MM.1S (cell line): ENCODE results near the gene MACROD2.

ENCODE experiments used
- DNase-seq: peaks from one replicate; pipeline ENCODE4 v3.0.0-alpha.2; 2015
- H2AFZ ChIP-seq: fragments of 300-600 bp; sonication (generic); 2 replicates; pipeline ENCODE4 v1.6.0; 2016; ENCODE audit warnings: antibody characterized with exemption, low read length
- H3F3A ChIP-seq: fragments of 300-600 bp; sonication (generic); 2 replicates; pipeline ENCODE4 v1.6.1; 2016; ENCODE audit warnings: mild to moderate bottlenecking, antibody characterized with exemption, low read length, moderate library complexity, mixed read lengths; ENCODE audit not compliant: insufficient read depth
- H3K27ac ChIP-seq: fragments of 300-600 bp; sonication (generic); 2 replicates; pipeline ENCODE4 v1.5.1; 2016; ENCODE audit warnings: mild to moderate bottlenecking, low read length
- H3K27me3 ChIP-seq: fragments of 300-600 bp; sonication (generic); replicated peaks from 2 replicates; pipeline ENCODE4 v1.6.0; 2016; ENCODE audit warnings: low read length; ENCODE audit not compliant: insufficient read depth
- H3K36me3 ChIP-seq: fragments of 300-600 bp; sonication (generic); replicated peaks from 2 replicates; pipeline ENCODE4 v1.6.1; 2016; ENCODE audit warnings: mild to moderate bottlenecking, low read length, mixed read lengths; ENCODE audit not compliant: insufficient read depth
- H3K4me1 ChIP-seq: fragments of 300-600 bp; sonication (generic); 2 replicates; pipeline ENCODE4 v1.6.1; 2016; ENCODE audit warnings: low read length, mixed read lengths
- H3K4me2 ChIP-seq: fragments of 300-600 bp; sonication (generic); 2 replicates; pipeline ENCODE4 v1.6.0; 2016; ENCODE audit warnings: low read depth, low read length
- H3K4me3 ChIP-seq: fragments of 300-600 bp; sonication (generic); 2 replicates; pipeline ENCODE4 v1.5.1; 2016; ENCODE audit warnings: low read length, mixed read lengths
- H3K79me2 ChIP-seq: fragments of 300-600 bp; sonication (generic); 2 replicates; pipeline ENCODE4 v1.6.1; 2016; ENCODE audit warnings: mixed run types, low read length, mixed read lengths
- H3K9ac ChIP-seq: fragments of 300-600 bp; sonication (generic); 2 replicates; pipeline ENCODE4 v1.6.1; 2016; ENCODE audit warnings: low read length, mixed read lengths
- H3K9me2 ChIP-seq: fragments of 300-600 bp; sonication (generic); replicated peaks from 2 replicates; pipeline ENCODE4 v1.6.1; 2016; ENCODE audit warnings: mild to moderate bottlenecking, low read length, mixed read lengths; ENCODE audit not compliant: insufficient read depth
- H3K9me3 ChIP-seq: fragments of 300-600 bp; sonication (generic); replicated peaks from 2 replicates; pipeline ENCODE4 v1.6.1; 2016; ENCODE audit warnings: mild to moderate bottlenecking, low read length, mixed read lengths; ENCODE audit not compliant: insufficient read depth
- H4K20me1 ChIP-seq: fragments of 300-600 bp; sonication (generic); 2 replicates; pipeline ENCODE4 v1.6.1; 2016; ENCODE audit warnings: mild to moderate bottlenecking, low read length, moderate library complexity, mixed read lengths; ENCODE audit not compliant: insufficient read depth
- CTCF ChIP-seq: fragments of 300-600 bp; sonication (generic); IDR thresholded peaks from 2 replicates; pipeline ENCODE4 v1.5.1; 2016; ENCODE audit warnings: antibody characterized with exemption, low read length, mixed read lengths
- EZH2 ChIP-seq: fragments of 300-600 bp; sonication (generic); optimal IDR thresholded peaks from 2 replicates; pipeline ENCODE3; 2017; ENCODE audit warnings: low read depth, mild to moderate bottlenecking, antibody characterized with exemption, low read length, mixed read lengths
- EZH2phosphoT487 ChIP-seq: fragments of 300-600 bp; sonication (generic); IDR thresholded peaks from 2 replicates; pipeline ENCODE4 v1.6.1; 2018; ENCODE audit warnings: antibody characterized with exemption, low read length

MACROD2 gene

DNA sequence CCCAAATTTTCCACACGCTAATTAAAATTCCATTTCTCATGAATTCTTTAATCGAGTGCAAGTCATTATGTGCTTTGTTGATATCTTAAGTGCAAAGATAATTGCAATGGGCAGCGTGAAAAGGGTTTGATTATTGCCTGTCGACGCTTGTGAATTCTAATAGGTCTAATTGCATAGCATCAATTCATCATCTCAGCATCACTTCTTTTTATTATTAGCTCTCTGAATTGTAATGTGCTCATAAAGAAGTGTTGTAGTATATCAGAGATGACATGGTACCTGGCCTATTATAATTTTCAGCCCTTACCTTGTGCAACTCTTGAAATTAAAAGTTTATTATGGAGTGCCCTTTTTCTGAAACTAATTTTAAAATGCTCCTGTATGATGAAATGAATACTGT, 1208.9 kb downstream of the MACROD2 start:
- Histone ChIP-seq H3K27ac (no peak overlapping the region), H3K27me3 (no peaks in the 10 kb centered on the region), H4K20me1 (no peaks in the 10 kb centered on the region), H3K9me3 (no peaks in the 10 kb centered on the region), H3K9ac (no peak overlapping the region), H3K36me3 (no peaks in the 10 kb centered on the region), H3K9me2 (no peaks in the 10 kb centered on the region), H3K4me1 (no peaks in the 10 kb centered on the region), H3F3A (no peaks in the 10 kb centered on the region), H3K79me2 (no peaks in the 10 kb centered on the region), H3K4me3 (no peak overlapping the region), H3K4me2 (no peak overlapping the region), H2AFZ (no peak overlapping the region)
- DNase-seq = no peak
- TF ChIP-seq CTCF = no peak
- no peak for TF ChIP-seq EZH2phosphoT487
- no peak for TF ChIP-seq EZH2

DNA sequence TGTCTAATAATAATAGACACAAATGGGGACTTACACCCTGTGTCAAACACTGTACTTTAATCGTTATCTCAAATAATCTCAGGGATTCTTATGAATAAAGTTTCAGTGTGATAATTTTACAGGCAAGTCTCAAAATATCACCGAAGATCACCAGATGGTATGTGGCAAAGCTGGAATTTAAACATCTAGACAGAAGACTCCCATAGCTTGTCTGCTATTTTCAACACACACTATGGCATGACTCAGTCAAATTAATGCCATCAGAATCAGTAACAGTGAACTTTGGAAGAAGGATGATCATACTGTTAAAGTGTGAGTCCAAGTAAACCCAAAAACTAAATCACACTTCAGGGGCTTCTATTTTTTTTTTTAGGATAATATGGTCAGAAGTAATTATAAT, 1209.7 kb downstream of the MACROD2 start:
- H3K36me3 ChIP-seq = no peaks in the 10 kb centered on the region
- no peak overlapping the region for H2AFZ ChIP-seq
- no peak overlapping the region for H3K4me3 ChIP-seq
- no peak overlapping the region for H3K4me2 ChIP-seq
- no peaks in the 10 kb centered on the region for H3K9me2 ChIP-seq
- no peak overlapping the region for H3K9ac ChIP-seq
- H3K79me2 ChIP-seq = no peaks in the 10 kb centered on the region
- TF ChIP-seq EZH2 (no peak), EZH2phosphoT487 (no peak), CTCF (no peak)
- DNase-seq = no peak
- H3K27ac ChIP-seq = no peak overlapping the region
- no peaks in the 10 kb centered on the region for H3K9me3 ChIP-seq
- H4K20me1 ChIP-seq = no peaks in the 10 kb centered on the region
- H3F3A ChIP-seq = no peaks in the 10 kb centered on the region
- H3K27me3 ChIP-seq = no peaks in the 10 kb centered on the region
- H3K4me1 ChIP-seq = no peaks in the 10 kb centered on the region

DNA sequence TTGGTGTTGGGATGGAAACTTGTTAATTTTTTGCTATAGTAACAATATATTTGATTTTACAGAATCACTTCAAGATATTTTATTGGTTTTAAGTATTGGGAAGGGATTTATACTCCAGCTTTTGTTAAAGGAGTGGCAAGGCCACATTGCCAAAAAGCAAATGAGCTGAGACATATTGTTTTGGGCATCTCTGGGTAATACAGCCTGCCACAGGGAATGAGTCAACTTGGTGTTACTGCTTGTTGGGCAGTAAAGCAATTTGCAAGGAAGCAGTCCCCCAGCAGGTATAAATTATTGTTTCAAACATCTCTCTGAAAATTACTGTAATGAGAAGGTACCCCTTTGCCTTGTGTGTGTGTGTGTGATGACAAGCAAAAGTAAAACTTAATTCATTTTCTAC, 1210.4 kb downstream of the MACROD2 start:
- Histone ChIP-seq H3K9me3 (no peaks in the 10 kb centered on the region), H2AFZ (no peak overlapping the region), H3K4me2 (no peak overlapping the region), H3K4me3 (no peak overlapping the region), H3K9ac (no peak overlapping the region), H3K79me2 (no peaks in the 10 kb centered on the region), H3K9me2 (no peaks in the 10 kb centered on the region), H3K27me3 (no peaks in the 10 kb centered on the region), H4K20me1 (no peaks in the 10 kb centered on the region), H3K27ac (no peak overlapping the region), H3K4me1 (no peaks in the 10 kb centered on the region), H3F3A (no peaks in the 10 kb centered on the region), H3K36me3 (no peaks in the 10 kb centered on the region)
- TF ChIP-seq CTCF (no peak), EZH2phosphoT487 (no peak), EZH2 (no peak)
- DNase-seq = no peak

DNA sequence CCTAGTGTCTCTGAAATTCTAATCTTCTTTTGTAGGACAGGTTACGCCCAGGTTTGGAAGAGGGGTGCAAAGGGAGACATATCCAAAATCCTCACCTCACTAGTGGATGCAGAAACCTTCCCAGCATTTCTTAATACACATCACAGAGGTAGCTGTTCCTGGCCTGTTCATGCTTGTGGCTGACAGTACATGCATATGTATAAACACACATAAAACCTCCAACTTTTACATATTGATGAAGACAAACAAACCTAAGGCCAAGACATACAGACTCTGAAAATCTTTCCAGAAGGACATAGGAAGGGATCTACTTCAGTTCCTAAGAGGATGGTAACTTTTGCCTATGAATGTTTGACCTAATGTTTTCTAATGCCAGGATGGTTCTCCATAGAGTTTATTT, 1214.2 kb downstream of the MACROD2 start:
- Histone ChIP-seq H3K4me2 (no peak overlapping the region), H3K4me3 (no peak overlapping the region), H3K27me3 (no peaks in the 10 kb centered on the region), H3K9me3 (no peaks in the 10 kb centered on the region), H3K9me2 (no peaks in the 10 kb centered on the region), H3F3A (no peaks in the 10 kb centered on the region), H3K79me2 (no peaks in the 10 kb centered on the region), H2AFZ (no peak overlapping the region), H4K20me1 (no peaks in the 10 kb centered on the region), H3K4me1 (no peaks in the 10 kb centered on the region), H3K27ac (no peak overlapping the region), H3K36me3 (no peaks in the 10 kb centered on the region), H3K9ac (no peak overlapping the region)
- DNase-seq = no peak
- TF ChIP-seq EZH2 = no peak
- no peak for TF ChIP-seq EZH2phosphoT487
